ENCODE measurements around the gene RILPL1. TPM values are rescaled to one million over a fixed set of nuclear protein-coding genes. Genes with fewer than 3 reads are reported as not detected.

RILPL1 gene
- total RNA-seq, 1 donor from 2014 or later = 7.9 TPM

DNA sequence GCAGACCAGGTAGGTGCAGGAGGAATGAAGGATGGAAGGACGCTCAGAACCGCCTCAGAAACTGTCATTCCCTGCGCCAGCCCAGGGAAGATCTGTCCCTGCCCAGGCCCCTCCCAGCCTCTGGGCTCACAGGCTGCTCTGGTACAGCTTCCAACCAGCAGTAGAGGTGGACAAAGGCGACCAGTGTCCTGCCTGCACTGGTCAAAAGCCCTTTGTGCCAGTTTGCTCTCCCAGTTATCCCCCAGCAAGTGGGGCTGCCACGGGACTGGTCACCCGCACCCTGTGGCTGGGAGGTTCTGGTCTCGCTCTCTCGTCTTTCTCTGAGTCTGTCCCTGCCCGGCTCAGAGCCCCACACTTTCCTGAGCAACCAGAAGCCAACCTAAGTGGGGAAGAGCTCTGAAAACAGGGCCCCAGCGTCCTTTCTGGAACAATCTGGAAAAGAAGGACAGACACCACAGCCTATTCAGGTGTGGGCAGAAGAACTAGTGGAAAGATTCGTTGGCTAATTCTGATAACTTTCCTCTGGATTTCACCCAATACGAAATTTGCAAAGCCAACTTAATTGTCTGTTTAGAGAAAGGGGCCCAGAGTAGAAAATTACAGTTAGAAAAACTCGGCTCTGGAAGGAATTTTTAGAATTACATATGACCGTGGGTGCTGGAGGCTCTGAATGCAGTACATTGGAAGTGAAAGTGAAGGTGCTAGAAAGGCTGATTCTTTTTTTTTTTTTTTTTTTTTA, 53.9 kb downstream of the RILPL1 start:
- H3K36me3 ChIP-seq (ENCODE audit: control insufficient read depth, insufficient read depth, low read length) = peaks cover 13% of the 10 kb centered on the region
- no peak for FAIRE-seq
- TF ChIP-seq, protein P1, sequence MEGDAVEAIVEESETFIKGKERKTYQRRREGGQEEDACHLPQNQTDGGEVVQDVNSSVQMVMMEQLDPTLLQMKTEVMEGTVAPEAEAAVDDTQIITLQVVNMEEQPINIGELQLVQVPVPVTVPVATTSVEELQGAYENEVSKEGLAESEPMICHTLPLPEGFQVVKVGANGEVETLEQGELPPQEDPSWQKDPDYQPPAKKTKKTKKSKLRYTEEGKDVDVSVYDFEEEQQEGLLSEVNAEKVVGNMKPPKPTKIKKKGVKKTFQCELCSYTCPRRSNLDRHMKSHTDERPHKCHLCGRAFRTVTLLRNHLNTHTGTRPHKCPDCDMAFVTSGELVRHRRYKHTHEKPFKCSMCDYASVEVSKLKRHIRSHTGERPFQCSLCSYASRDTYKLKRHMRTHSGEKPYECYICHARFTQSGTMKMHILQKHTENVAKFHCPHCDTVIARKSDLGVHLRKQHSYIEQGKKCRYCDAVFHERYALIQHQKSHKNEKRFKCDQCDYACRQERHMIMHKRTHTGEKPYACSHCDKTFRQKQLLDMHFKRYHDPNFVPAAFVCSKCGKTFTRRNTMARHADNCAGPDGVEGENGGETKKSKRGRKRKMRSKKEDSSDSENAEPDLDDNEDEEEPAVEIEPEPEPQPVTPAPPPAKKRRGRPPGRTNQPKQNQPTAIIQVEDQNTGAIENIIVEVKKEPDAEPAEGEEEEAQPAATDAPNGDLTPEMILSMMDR (IDR thresholded peaks at IDR 0.05; ENCODE audit: insufficient read depth, low read length, severe bottlenecking) = no peak

DNA sequence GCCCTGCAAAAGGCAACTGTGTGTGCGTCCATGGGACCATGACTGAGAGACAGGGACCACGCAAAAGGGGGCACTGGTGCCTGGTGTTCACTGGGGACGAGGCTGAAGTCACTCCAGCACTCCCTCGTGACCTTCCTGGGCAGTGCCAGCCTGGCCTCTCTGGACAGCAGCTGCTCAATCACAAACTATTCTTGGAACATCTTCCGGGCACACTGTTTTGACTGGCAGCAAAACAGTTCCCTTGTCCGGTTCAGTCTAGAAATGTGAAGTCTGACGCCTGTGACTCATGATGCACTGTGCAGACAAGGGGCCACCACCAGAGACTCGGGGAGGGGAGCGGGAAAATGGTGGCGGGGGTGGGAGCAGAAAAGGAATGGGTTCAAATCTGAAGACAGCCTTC, 54.8 kb downstream of the RILPL1 start:
- H3K27me3 ChIP-seq (ENCODE audit: control insufficient read depth, insufficient read depth, low read length) = no peaks in the 10 kb centered on the region
- no peak for DNase-seq (ENCODE audit: low read depth)
- TF ChIP-seq, protein P1 (IDR thresholded peaks at IDR 0.05; ENCODE audit: insufficient read depth, low read length, severe bottlenecking) = no peak
- H3K36me3 ChIP-seq (ENCODE audit: control insufficient read depth, insufficient read depth, low read length) = peaks cover 11% of the 10 kb centered on the region
- no peak overlapping the region for H3K4me3 ChIP-seq (ENCODE audit: low read depth, low read length)
- no peak for FAIRE-seq

More for the DNA sequence above, 53.9 kb downstream of the RILPL1 start:
- no peak overlapping the region for H3K4me3 ChIP-seq (ENCODE audit: low read depth, low read length)
- DNase-seq (ENCODE audit: low read depth) = no peak
- H3K27me3 ChIP-seq (ENCODE audit: control insufficient read depth, insufficient read depth, low read length) = no peaks in the 10 kb centered on the region

DNA sequence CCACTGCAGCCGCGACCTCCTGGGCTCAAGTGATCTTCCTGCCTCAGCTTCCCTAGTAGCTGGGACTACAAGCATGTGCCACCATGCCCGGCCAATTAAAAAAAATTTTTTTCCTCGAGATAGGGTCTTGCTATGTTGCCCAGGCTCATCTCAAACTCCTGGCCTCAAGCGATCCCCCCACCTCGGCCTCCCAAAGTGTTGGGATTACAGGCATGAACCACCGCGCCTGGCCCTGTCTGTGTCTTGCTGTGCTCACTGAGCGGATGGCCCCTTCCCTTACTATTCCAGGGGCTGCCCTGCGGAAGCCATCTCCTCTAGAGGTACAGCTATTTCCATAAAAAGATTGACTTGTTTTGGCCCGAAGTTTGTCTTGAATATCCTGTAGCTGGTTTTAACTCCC, 55.5 kb downstream of the RILPL1 start:
- FAIRE-seq (no peak), DNase-seq (ENCODE audit: low read depth) (no peak)
- peaks cover 7% of the 10 kb centered on the region for H3K36me3 ChIP-seq (ENCODE audit: control insufficient read depth, insufficient read depth, low read length)
- H3K4me3 ChIP-seq (ENCODE audit: low read depth, low read length) = no peak overlapping the region
- TF ChIP-seq, protein P1 (IDR thresholded peaks at IDR 0.05; ENCODE audit: insufficient read depth, low read length, severe bottlenecking) = no peak
- H3K27me3 ChIP-seq (ENCODE audit: control insufficient read depth, insufficient read depth, low read length) = no peaks in the 10 kb centered on the region

DNA sequence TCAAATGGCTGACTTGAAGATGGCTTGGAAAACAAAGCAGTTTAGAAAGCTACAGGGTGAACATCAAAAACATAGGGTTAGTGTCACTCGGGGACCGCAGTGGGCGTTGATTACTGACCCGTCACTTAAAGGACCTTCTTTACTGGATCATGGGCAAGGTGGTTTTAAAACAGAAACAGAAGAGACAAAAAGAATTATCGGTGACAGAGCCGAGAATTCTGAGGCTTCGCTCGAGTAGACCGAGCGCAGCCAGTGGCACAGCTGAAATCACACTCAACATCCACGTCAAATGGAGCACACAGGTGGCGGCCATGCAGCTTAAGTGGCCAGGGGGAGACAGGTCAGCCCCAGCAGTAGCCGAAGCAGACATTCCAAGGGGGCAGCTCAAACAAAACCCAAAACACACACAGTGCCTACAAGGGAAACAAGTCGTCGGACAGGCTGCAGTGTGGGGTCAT, 58.2 kb downstream of the RILPL1 start:
- no peaks in the 10 kb centered on the region for H3K27me3 ChIP-seq (ENCODE audit: control insufficient read depth, insufficient read depth, low read length)
- H3K4me3 ChIP-seq (ENCODE audit: low read depth, low read length) = no peak overlapping the region
- DNase-seq (ENCODE audit: low read depth) (no peak), FAIRE-seq (no peak)
- TF ChIP-seq, protein P1 (IDR thresholded peaks at IDR 0.05; ENCODE audit: insufficient read depth, low read length, severe bottlenecking) = no peak
- H3K36me3 ChIP-seq (ENCODE audit: control insufficient read depth, insufficient read depth, low read length) = peaks cover 7% of the 10 kb centered on the region

DNA sequence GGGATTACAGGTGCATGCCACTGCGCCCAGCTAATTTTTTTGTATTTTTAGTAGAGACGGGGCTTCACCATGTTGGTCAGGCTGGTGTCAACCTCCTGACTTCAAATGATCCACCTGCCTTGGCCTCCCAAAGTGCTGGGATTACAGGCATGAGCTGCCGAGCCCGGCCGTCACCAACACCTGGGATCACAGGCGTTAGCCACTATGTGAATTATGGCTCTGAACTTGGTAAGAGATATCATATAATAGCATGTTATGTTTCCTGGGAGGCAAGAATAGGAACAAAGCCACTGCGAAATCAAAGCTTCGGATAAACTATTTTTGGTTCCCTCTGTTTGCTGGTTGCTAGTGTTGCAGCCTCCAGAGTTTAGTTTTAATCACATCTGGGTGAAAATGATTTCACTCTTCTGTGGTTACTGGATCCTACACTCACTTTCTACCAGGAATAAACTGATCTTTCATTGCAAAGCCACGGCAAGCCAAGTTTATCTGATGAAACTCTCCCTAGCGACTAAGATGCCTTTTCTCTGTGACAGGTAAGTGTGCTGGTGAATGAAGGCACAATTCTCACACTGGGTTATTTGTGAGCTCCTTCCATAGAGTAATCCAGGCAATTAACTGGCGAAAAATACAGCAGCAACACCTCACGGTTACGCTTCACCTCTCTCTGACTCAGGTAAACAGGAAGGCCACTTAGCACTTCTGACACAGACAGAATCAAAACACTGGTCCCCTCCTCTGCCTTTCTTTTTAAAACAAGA, 58.9 kb downstream of the RILPL1 start:
- TF ChIP-seq, protein P1 (IDR thresholded peaks at IDR 0.05; ENCODE audit: insufficient read depth, low read length, severe bottlenecking) = no peak
- H3K4me3 ChIP-seq (ENCODE audit: low read depth, low read length) = no peak overlapping the region
- H3K27me3 ChIP-seq (ENCODE audit: control insufficient read depth, insufficient read depth, low read length) = no peaks in the 10 kb centered on the region
- FAIRE-seq (no peak), DNase-seq (ENCODE audit: low read depth) (no peak)
- H3K36me3 ChIP-seq (ENCODE audit: control insufficient read depth, insufficient read depth, low read length) = peaks cover 7% of the 10 kb centered on the region
